Smooth muscle cell of bladder (primary cell): Measurements from ENCODE around the gene IRX1. TPM values are rescaled to one million over a fixed set of nuclear protein-coding genes. Genes with fewer than 3 reads are reported as not detected.

Experiments used
- total RNA-seq: library from RNA; depleted of rRNA; stranded (reverse); fragments of >200 nt; gene quantifications from 2 replicates; pipeline ENCODE4 v1.2.3, GENCODE V29; 2014

IRX1 gene
- 0.09 TPM in 1 of 2 replicates, not detected in the other for total RNA-seq

GRCh38 chr5:3595006-3595961 is at the start of gene IRX1:
Gene IRX1 (plus strand): TSS chr5:3595832. CDS start chr5:3596106, 274 bp downstream.

